Esophagus squamous epithelium (tissue), 4 donors: Measurements from ENCODE around the gene SENP6.
"Not testable (repeated sequence)": the region's sequence is repeated elsewhere in the genome, so short reads cannot be mapped to it uniquely, and the experiment has no call there.

Source experiments
- CTCF ChIP-seq, 6 experiments: fragments of 450-650 bp in 4 of 6; fragments of 200-600 bp in 2 of 6; sonication (generic) in 2 of 6; IDR thresholded peaks; one replicate each; pipeline ENCODE4 v1.5.1; 2016 to 2019; ENCODE audit warnings: antibody characterized with exemption in 6 of 6, mild to moderate bottlenecking in 4 of 6, moderate library complexity in 4 of 6
- POLR2A ChIP-seq, 4 donors: fragments of 450-650 bp; IDR thresholded peaks; one replicate each; pipeline ENCODE4 v1.6.1; 2017; ENCODE audit warnings: antibody characterized with exemption in 4 of 4, mild to moderate bottlenecking in 4 of 4, moderate library complexity in 3 of 4

- TF ChIP-seq CTCF, POLR2A (IDR thresholded peaks at IDR 0.05): not testable (repeated sequence)
Measured at GRCh38 chr6:75627708-75628107, 26.0 kb downstream of the SENP6 start.
